MM.1S (cell line): ENCODE results near the gene UIMC1.
"Not testable (repeated sequence)": the region's sequence is repeated elsewhere in the genome, so short reads cannot be mapped to it uniquely, and the experiment has no call there.

Experiments used
- DNase-seq: peaks from one replicate; pipeline ENCODE4 v3.0.0-alpha.2; 2015
- H2AFZ ChIP-seq: fragments of 300-600 bp; sonication (generic); 2 replicates; pipeline ENCODE4 v1.6.0; 2016; ENCODE audit warnings: antibody characterized with exemption, low read length
- H3F3A ChIP-seq: fragments of 300-600 bp; sonication (generic); 2 replicates; pipeline ENCODE4 v1.6.1; 2016; ENCODE audit warnings: mild to moderate bottlenecking, antibody characterized with exemption, low read length, moderate library complexity, mixed read lengths; ENCODE audit not compliant: insufficient read depth
- H3K27ac ChIP-seq: fragments of 300-600 bp; sonication (generic); 2 replicates; pipeline ENCODE4 v1.5.1; 2016; ENCODE audit warnings: mild to moderate bottlenecking, low read length
- H3K27me3 ChIP-seq: fragments of 300-600 bp; sonication (generic); replicated peaks from 2 replicates; pipeline ENCODE4 v1.6.0; 2016; ENCODE audit warnings: low read length; ENCODE audit not compliant: insufficient read depth
- H3K36me3 ChIP-seq: fragments of 300-600 bp; sonication (generic); replicated peaks from 2 replicates; pipeline ENCODE4 v1.6.1; 2016; ENCODE audit warnings: mild to moderate bottlenecking, low read length, mixed read lengths; ENCODE audit not compliant: insufficient read depth
- H3K4me1 ChIP-seq: fragments of 300-600 bp; sonication (generic); 2 replicates; pipeline ENCODE4 v1.6.1; 2016; ENCODE audit warnings: low read length, mixed read lengths
- H3K4me2 ChIP-seq: fragments of 300-600 bp; sonication (generic); 2 replicates; pipeline ENCODE4 v1.6.0; 2016; ENCODE audit warnings: low read depth, low read length
- H3K4me3 ChIP-seq: fragments of 300-600 bp; sonication (generic); 2 replicates; pipeline ENCODE4 v1.5.1; 2016; ENCODE audit warnings: low read length, mixed read lengths
- H3K79me2 ChIP-seq: fragments of 300-600 bp; sonication (generic); 2 replicates; pipeline ENCODE4 v1.6.1; 2016; ENCODE audit warnings: mixed run types, low read length, mixed read lengths
- H3K9ac ChIP-seq: fragments of 300-600 bp; sonication (generic); 2 replicates; pipeline ENCODE4 v1.6.1; 2016; ENCODE audit warnings: low read length, mixed read lengths
- H3K9me2 ChIP-seq: fragments of 300-600 bp; sonication (generic); replicated peaks from 2 replicates; pipeline ENCODE4 v1.6.1; 2016; ENCODE audit warnings: mild to moderate bottlenecking, low read length, mixed read lengths; ENCODE audit not compliant: insufficient read depth
- H3K9me3 ChIP-seq: fragments of 300-600 bp; sonication (generic); replicated peaks from 2 replicates; pipeline ENCODE4 v1.6.1; 2016; ENCODE audit warnings: mild to moderate bottlenecking, low read length, mixed read lengths; ENCODE audit not compliant: insufficient read depth
- H4K20me1 ChIP-seq: fragments of 300-600 bp; sonication (generic); 2 replicates; pipeline ENCODE4 v1.6.1; 2016; ENCODE audit warnings: mild to moderate bottlenecking, low read length, moderate library complexity, mixed read lengths; ENCODE audit not compliant: insufficient read depth
- EZH2 ChIP-seq: fragments of 300-600 bp; sonication (generic); optimal IDR thresholded peaks from 2 replicates; pipeline ENCODE3; 2017; ENCODE audit warnings: low read depth, mild to moderate bottlenecking, antibody characterized with exemption, low read length, mixed read lengths
- EZH2phosphoT487 ChIP-seq: fragments of 300-600 bp; sonication (generic); IDR thresholded peaks from 2 replicates; pipeline ENCODE4 v1.6.1; 2018; ENCODE audit warnings: antibody characterized with exemption, low read length
- TF ChIP-seq, protein P1 (sequence below): fragments of 300-600 bp; sonication (generic); IDR thresholded peaks from 2 replicates; pipeline ENCODE4 v1.5.1; 2016; ENCODE audit warnings: antibody characterized with exemption, low read length, mixed read lengths

Gene UIMC1

DNA sequence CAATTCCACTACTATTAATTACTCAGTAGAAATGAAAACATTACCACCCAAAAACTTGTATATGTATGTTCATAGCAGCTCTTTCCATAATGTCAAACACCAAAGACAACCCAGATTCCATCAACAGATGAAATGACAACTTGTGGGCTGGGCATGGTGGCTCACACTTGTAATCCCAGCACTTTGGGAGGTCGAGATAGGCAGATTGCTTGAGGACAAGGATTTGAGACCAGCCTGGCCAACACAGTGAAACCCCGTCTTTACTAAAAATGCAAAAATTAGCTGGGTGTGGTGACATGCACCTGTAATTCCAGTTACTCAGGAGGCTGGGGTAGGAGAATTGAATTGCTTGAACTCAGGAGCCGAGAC lies 11.5 kb downstream of the UIMC1 start:
- Histone ChIP-seq H2AFZ (no peak overlapping the region), H3K4me3 (peak overlapping the region; percentile 23; the same call in 1 of the 2 replicates), H3K9ac (peak overlapping the region; percentile 43; the same call in 1 of the 2 replicates), H3K27me3 (no peaks in the 10 kb centered on the region), H3K4me2 (peak overlapping the region; percentile 68; the same call in 1 of the 2 replicates), H3F3A (peaks cover 51% of the 10 kb centered on the region), H3K36me3 (no peaks in the 10 kb centered on the region), H3K27ac (peak overlapping the region; percentile 83), H4K20me1 (no peaks in the 10 kb centered on the region; the same call in 1 of the 2 replicates), H3K9me3 (no peaks in the 10 kb centered on the region), H3K79me2 (peaks cover 96% of the 10 kb centered on the region), H3K4me1 (peaks cover 43% of the 10 kb centered on the region), H3K9me2 (no peaks in the 10 kb centered on the region)
- no peak for DNase-seq
- no peak for TF ChIP-seq EZH2
- TF ChIP-seq, protein P1, sequence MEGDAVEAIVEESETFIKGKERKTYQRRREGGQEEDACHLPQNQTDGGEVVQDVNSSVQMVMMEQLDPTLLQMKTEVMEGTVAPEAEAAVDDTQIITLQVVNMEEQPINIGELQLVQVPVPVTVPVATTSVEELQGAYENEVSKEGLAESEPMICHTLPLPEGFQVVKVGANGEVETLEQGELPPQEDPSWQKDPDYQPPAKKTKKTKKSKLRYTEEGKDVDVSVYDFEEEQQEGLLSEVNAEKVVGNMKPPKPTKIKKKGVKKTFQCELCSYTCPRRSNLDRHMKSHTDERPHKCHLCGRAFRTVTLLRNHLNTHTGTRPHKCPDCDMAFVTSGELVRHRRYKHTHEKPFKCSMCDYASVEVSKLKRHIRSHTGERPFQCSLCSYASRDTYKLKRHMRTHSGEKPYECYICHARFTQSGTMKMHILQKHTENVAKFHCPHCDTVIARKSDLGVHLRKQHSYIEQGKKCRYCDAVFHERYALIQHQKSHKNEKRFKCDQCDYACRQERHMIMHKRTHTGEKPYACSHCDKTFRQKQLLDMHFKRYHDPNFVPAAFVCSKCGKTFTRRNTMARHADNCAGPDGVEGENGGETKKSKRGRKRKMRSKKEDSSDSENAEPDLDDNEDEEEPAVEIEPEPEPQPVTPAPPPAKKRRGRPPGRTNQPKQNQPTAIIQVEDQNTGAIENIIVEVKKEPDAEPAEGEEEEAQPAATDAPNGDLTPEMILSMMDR: no peak
- TF ChIP-seq EZH2phosphoT487: no peak

DNA sequence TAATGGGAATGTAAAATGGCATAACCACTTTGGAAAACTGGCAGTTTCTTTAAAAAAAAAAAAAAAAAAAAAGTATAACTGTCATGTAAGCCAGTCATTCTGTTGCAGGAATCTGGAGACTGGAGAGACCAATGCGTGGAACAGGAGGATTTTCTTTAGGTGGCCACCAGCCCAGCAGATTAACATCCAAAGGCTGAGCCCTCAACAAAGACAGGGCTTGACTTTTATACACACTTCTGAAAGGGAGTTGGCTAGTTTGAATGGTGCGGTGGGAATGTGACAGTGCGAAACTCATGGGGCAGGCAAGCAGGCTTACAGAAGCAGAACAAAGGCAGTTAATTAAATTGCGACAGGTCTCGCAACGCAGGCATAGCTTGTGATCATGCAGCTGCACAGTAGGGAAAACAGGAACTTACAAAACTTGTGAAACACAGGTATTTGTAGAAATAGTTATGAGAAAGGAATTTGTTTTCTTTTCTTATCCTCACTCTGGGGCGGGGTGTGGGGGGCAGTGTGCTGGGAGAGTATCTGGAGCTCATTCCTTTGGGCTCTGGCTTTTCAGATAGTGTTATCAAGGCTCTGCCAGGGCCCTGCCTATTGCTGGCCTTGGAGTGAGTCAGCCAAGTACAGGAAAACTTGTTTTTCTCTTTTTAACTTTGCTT lies 12.0 kb downstream of the UIMC1 start:
- Histone ChIP-seq H3K4me1 (peaks cover 43% of the 10 kb centered on the region), H3K36me3 (no peaks in the 10 kb centered on the region), H3K9ac (peak overlapping the region; percentile 43; the same call in 1 of the 2 replicates), H3K79me2 (peaks cover 96% of the 10 kb centered on the region), H2AFZ (no peak overlapping the region), H4K20me1 (no peaks in the 10 kb centered on the region; the same call in 1 of the 2 replicates), H3K4me2 (peak overlapping the region; percentile 68), H3K9me2 (no peaks in the 10 kb centered on the region), H3K27me3 (no peaks in the 10 kb centered on the region), H3F3A (peaks cover 51% of the 10 kb centered on the region), H3K4me3 (peak overlapping the region; percentile 23), H3K9me3 (no peaks in the 10 kb centered on the region), H3K27ac (peak overlapping the region; percentile 83)
- peak; percentile 82 for DNase-seq
- TF ChIP-seq, protein P1: no peak
- TF ChIP-seq EZH2phosphoT487: no peak
- TF ChIP-seq EZH2: no peak

DNA sequence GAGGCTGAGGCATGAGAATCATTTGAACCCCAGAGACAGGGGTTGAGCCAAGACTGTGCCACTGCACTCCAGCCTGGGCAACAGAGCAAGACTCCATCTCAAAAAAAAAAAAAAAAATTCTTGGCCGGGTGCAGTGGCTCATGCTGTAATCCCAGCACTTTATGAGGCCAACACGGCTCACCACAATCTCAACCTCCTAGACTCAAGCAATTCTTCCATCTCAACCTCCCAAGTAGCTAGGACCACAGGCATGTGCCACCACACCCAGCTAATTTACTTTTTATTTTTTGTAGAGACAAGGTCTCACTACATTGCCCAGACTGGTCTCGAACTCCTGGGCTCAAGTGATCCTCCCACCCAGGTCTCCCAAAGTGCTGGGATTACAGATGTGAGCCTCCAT lies 13.5 kb downstream of the UIMC1 start:
- not testable (repeated sequence) for H4K20me1 ChIP-seq, H3K27me3 ChIP-seq, DNase-seq, H2AFZ ChIP-seq, H3K9ac ChIP-seq, H3K9me2 ChIP-seq, H3K4me3 ChIP-seq, H3K36me3 ChIP-seq, H3K9me3 ChIP-seq, H3K4me2 ChIP-seq
- Histone ChIP-seq H3K4me1 (peaks cover 42% of the 10 kb centered on the region), H3F3A (peaks cover 45% of the 10 kb centered on the region), H3K27ac (peak overlapping the region; percentile 83; the same call in 1 of the 2 replicates), H3K79me2 (peaks cover 96% of the 10 kb centered on the region)

DNA sequence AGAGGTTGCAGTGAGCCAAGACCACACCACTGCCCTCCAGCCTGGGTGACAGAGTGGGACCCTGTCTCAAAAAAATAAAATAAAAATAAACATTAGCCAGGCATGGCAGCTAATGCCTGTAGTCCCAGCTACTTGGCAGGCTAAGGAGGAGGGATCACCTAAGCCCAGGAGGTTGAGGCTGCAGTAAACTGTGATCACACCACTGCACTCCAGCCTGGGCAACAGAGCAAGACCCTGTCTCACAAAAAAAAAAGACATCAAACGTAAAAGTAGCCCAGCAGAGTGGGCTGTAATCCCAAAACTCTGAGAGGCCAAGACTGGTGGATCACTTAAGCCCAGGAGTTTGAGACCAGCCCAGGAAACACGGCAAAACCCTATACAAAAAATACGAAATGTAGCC lies 19.0 kb downstream of the UIMC1 start:
- H3K36me3 ChIP-seq: no peaks in the 10 kb centered on the region
- DNase-seq: no peak
- no peak overlapping the region for H3K4me3 ChIP-seq
- no peak overlapping the region for H3K4me2 ChIP-seq
- peaks cover 4% of the 10 kb centered on the region; the same call in 1 of the 2 replicates for H3F3A ChIP-seq
- H2AFZ ChIP-seq: no peak overlapping the region
- H3K9ac ChIP-seq: no peak overlapping the region
- no peaks in the 10 kb centered on the region for H3K9me2 ChIP-seq
- H4K20me1 ChIP-seq: no peaks in the 10 kb centered on the region; the same call in 1 of the 2 replicates
- no peaks in the 10 kb centered on the region for H3K27me3 ChIP-seq
- no peaks in the 10 kb centered on the region for H3K9me3 ChIP-seq
- H3K4me1 ChIP-seq: peaks cover 13% of the 10 kb centered on the region
- no peak overlapping the region for H3K27ac ChIP-seq
- H3K79me2 ChIP-seq: peaks cover 93% of the 10 kb centered on the region
- TF ChIP-seq, protein P1: no peak
- TF ChIP-seq EZH2 (no peak), EZH2phosphoT487 (no peak)
